OCI-LY3 (cell line): Measurements from ENCODE around the gene PACRG.

Experiments
- CTCF ChIP-seq: fragments of 200-600, 300-600 bp; sonication (generic); IDR thresholded peaks from 2 replicates; pipeline ENCODE4 v1.5.1; 2014; ENCODE audit warnings: antibody characterized with exemption, low read length, low read depth
- EZH2phosphoT487 ChIP-seq: fragments of 200-600 bp; shearing (Covaris generic); IDR thresholded peaks from 2 replicates; pipeline ENCODE4 v1.6.1; 2018; ENCODE audit warnings: antibody characterized with exemption, mixed run types, low read depth

- TF ChIP-seq CTCF (no peak), EZH2phosphoT487 (no peak)
Observed at GRCh38 chr6:162957062-162957461, 229.3 kb downstream of the PACRG start.
